BE2C (cell line): ENCODE data around the gene ASPRV1.

Source experiments
- DNase-seq: peaks from one replicate; pipeline ENCODE4 v3.0.0-alpha.2; 2020
- H3K27me3 ChIP-seq: fragments of 250-450 bp; sonication (Bioruptor Pico); 2 replicates; pipeline ENCODE4 v1.5.1; 2020; ENCODE audit warnings: mild to moderate bottlenecking
- H3K36me3 ChIP-seq: fragments of 250-450 bp; sonication (Bioruptor Pico); 2 replicates; pipeline ENCODE4 v1.5.1; 2020; ENCODE audit warnings: mild to moderate bottlenecking
- H3K4me1 ChIP-seq: fragments of 250-450 bp; sonication (Bioruptor Pico); 2 replicates; pipeline ENCODE4 v1.5.1; 2020
- H3K4me3 ChIP-seq: 2 replicates; pipeline ENCODE4 v1.5.1; 2011; ENCODE audit warnings: low read depth, low read length
- H3K9me3 ChIP-seq: fragments of 250-450 bp; sonication (Bioruptor Pico); 2 replicates; pipeline ENCODE4 v1.5.1; 2020
- CTCF ChIP-seq: IDR thresholded peaks from 2 replicates; pipeline ENCODE4 v1.5.1; 2012; ENCODE audit warnings: mild to moderate bottlenecking, low read depth, low read length

ASPRV1 gene

GRCh38 chr2:69933254-69933828 is 28.1 kb downstream of the ASPRV1 start:
- H3K36me3 ChIP-seq = no peaks in the 10 kb centered on the region
- H3K4me1 ChIP-seq = no peaks in the 10 kb centered on the region
- H3K4me3 ChIP-seq = no peak overlapping the region
- no peaks in the 10 kb centered on the region for H3K27me3 ChIP-seq
- no peak for TF ChIP-seq CTCF
- H3K9me3 ChIP-seq = no peaks in the 10 kb centered on the region
- no peak for DNase-seq

GRCh38 chr2:69932596-69932922 is 28.9 kb downstream of the ASPRV1 start:
- Histone ChIP-seq H3K4me3 (no peak overlapping the region), H3K9me3 (no peaks in the 10 kb centered on the region), H3K4me1 (no peaks in the 10 kb centered on the region), H3K27me3 (no peaks in the 10 kb centered on the region), H3K36me3 (no peaks in the 10 kb centered on the region)
- no peak for TF ChIP-seq CTCF
- DNase-seq = no peak

DNA sequence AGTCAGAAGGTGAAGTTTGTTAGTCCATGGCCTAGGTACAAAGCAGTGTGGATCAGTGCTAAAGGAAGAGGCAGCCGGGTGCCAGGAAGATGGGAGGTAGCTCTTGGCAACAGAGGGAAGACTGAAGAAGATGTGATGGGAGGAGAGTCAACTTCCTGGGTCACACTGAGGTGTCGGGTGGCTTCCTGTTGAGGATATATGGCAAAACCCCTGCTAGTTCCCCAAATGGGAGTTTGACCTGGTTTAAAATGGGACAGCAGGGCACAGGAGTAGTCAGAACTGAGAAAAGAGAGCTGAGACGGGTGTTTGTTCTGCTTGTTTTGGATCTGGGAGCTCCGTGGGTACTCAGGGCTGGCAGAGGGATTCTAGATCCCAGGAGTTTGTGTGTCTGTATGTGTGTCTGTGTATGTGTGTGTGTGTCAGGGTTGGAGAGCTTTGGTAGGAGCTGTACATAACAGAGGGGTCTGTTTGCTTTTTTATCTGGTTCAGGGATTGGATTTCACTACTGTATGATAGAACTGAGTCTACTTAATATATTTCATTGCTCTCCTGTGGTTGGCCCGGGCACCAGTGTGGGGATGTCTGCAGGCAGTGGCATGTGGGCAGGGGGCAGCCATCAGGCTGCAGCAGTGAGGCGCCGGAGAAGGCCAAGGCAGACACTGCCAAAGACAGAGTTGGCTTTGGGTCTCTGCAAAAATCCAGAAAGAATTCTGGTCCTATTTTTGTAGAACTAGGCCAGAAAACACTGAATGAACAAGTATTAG is 29.4 kb downstream of the ASPRV1 start:
- DNase-seq = no peak
- Histone ChIP-seq H3K36me3 (no peaks in the 10 kb centered on the region), H3K27me3 (no peaks in the 10 kb centered on the region), H3K9me3 (no peaks in the 10 kb centered on the region), H3K4me1 (no peaks in the 10 kb centered on the region), H3K4me3 (no peak overlapping the region)
- no peak for TF ChIP-seq CTCF

- Histone ChIP-seq H3K36me3 (no peaks in the 10 kb centered on the region), H3K4me1 (no peaks in the 10 kb centered on the region), H3K4me3 (no peak overlapping the region), H3K27me3 (no peaks in the 10 kb centered on the region), H3K9me3 (no peaks in the 10 kb centered on the region)
- no peak for TF ChIP-seq CTCF
- DNase-seq = no peak
These were observed 34.4 kb downstream of the ASPRV1 start for GRCh38 chr2:69926849-69927515.

GRCh38 chr2:69923116-69923515 is 38.3 kb downstream of the ASPRV1 start:
- H3K9me3 ChIP-seq = no peaks in the 10 kb centered on the region
- H3K27me3 ChIP-seq = no peaks in the 10 kb centered on the region
- no peaks in the 10 kb centered on the region for H3K4me1 ChIP-seq
- no peak for DNase-seq
- no peak overlapping the region for H3K4me3 ChIP-seq
- no peaks in the 10 kb centered on the region for H3K36me3 ChIP-seq
- TF ChIP-seq CTCF = no peak

GRCh38 chr2:69918401-69918800 is 43.0 kb downstream of the ASPRV1 start:
- Histone ChIP-seq H3K4me1 (no peaks in the 10 kb centered on the region), H3K4me3 (no peak overlapping the region), H3K36me3 (no peaks in the 10 kb centered on the region), H3K27me3 (no peaks in the 10 kb centered on the region), H3K9me3 (no peaks in the 10 kb centered on the region)
- no peak for TF ChIP-seq CTCF
- DNase-seq = no peak
